ENCODE results near the gene PLB1.

PLB1 gene

GRCh38 chr2:28593160-28593755 is 97.4 kb downstream of the PLB1 start:
- DNase-seq, result no peak

- DNase-seq, result no peak
Observed at GRCh38 chr2:28594000-28594331, 98.1 kb downstream of the PLB1 start.

GRCh38 chr2:28594332-28595108 is 98.7 kb downstream of the PLB1 start:
- DNase-seq, result peak; percentile 83

GRCh38 chr2:28595323-28595722 is 99.5 kb downstream of the PLB1 start:
- no peak for DNase-seq

GRCh38 chr2:28598484-28598883 is 102.6 kb downstream of the PLB1 start:
- no peak for DNase-seq

- no peak for DNase-seq
Observed at GRCh38 chr2:28600181-28600580, 104.3 kb downstream of the PLB1 start.

- no peak for DNase-seq
Observed at GRCh38 chr2:28601616-28602015, 105.8 kb downstream of the PLB1 start.

- no peak for DNase-seq
Observed at GRCh38 chr2:28602136-28602660, 106.3 kb downstream of the PLB1 start.

- no peak for DNase-seq
Observed at GRCh38 chr2:28602751-28603639, 107.1 kb downstream of the PLB1 start.

- DNase-seq, result no peak
Observed at GRCh38 chr2:28603821-28604220, 108.0 kb downstream of the PLB1 start.

- DNase-seq, result no peak
Observed at GRCh38 chr2:28604284-28604843, 108.5 kb downstream of the PLB1 start.

GRCh38 chr2:28606986-28607441 is 111.2 kb downstream of the PLB1 start:
- DNase-seq, result no peak

GRCh38 chr2:28607730-28608499 is 112.1 kb downstream of the PLB1 start:
- DNase-seq, result no peak

- DNase-seq, result no peak
Observed at GRCh38 chr2:28608500-28609424, 112.9 kb downstream of the PLB1 start.

GRCh38 chr2:28610583-28611201 is 114.8 kb downstream of the PLB1 start:
- no peak for DNase-seq

GRCh38 chr2:28612131-28612812 is 116.4 kb downstream of the PLB1 start:
- DNase-seq, result no peak

- no peak for DNase-seq
Observed at GRCh38 chr2:28613186-28613585, 117.3 kb downstream of the PLB1 start.

- peak; percentile 35 for DNase-seq
Observed at GRCh38 chr2:28613633-28614501, 118.0 kb downstream of the PLB1 start.

- DNase-seq, result no peak
Observed at GRCh38 chr2:28615706-28616105, 119.8 kb downstream of the PLB1 start.
